ENCODE data around the gene DENND2A. TPM values are rescaled to one million over a fixed set of nuclear protein-coding genes. Genes with fewer than 3 reads are reported as not detected.
A peak's percentile ranks its signal among the peaks of the same experiment; 100 is the strongest.

Gene DENND2A
- total and polyA plus RNA-seq, 10 of the 15 experiments (the other 5 are each of a cell fraction or from before 2014, with no cell fraction given), result 0.01 TPM; not detected in 9

- TF ChIP-seq NKRF (conservative IDR thresholded peaks at IDR 0.05) (peak; percentile 76), ZNF217 (IDR thresholded peaks at IDR 0.05) (no peak), POLR2A (IDR thresholded peaks at IDR 0.05; ENCODE audit: low read depth, low read length) (peak; percentile 31; the same call in 1 of the 2 replicates), MLLT1 (IDR thresholded peaks at IDR 0.05) (no peak), ZBED1 (IDR thresholded peaks at IDR 0.05; ENCODE audit: borderline replicate concordance) (no peak), E2F4 (IDR thresholded peaks at IDR 0.05; ENCODE audit: low read depth, low read length) (no peak), LARP7 (IDR thresholded peaks at IDR 0.05) (peak; percentile 85), NFYA (IDR thresholded peaks at IDR 0.05; ENCODE audit: borderline replicate concordance, low read depth, low read length) (no peak), SMARCA5 (IDR thresholded peaks at IDR 0.05) (0 out of 2 replicates have a peak, but pooled peaks have one; percentile 30), DPF2 (IDR thresholded peaks at IDR 0.05) (peak; percentile 67; the same call in 1 of the 2 replicates), IRF4 (IDR thresholded peaks at IDR 0.05; ENCODE audit: low read depth, low read length) (no peak), BACH1 (IDR thresholded peaks at IDR 0.05; ENCODE audit: borderline replicate concordance) (peak; percentile 35; the same call in 1 of the 2 replicates), POLR2AphosphoS2 (IDR thresholded peaks at IDR 0.05; ENCODE audit: low read depth, low read length) (no peak), RCOR1 (conservative IDR thresholded peaks at IDR 0.05; ENCODE audit: low read depth, low read length) (no peak), ZNF384 (IDR thresholded peaks at IDR 0.05; ENCODE audit: borderline replicate concordance, low read depth, low read length) (no peak), CREM (IDR thresholded peaks at IDR 0.05; ENCODE audit: low read depth) (no peak), MXI1 (IDR thresholded peaks at IDR 0.05; ENCODE audit: low read depth, low read length) (no peak), NR2C2 (IDR thresholded peaks at IDR 0.05; ENCODE audit: borderline replicate concordance, control insufficient read depth, insufficient read length, low read depth) (no peak), NR2F1 (conservative IDR thresholded peaks at IDR 0.05) (peak; percentile 74), SIN3A (IDR thresholded peaks at IDR 0.05; ENCODE audit: low read depth, low read length) (no peak)
- TF ChIP-seq, protein P1, sequence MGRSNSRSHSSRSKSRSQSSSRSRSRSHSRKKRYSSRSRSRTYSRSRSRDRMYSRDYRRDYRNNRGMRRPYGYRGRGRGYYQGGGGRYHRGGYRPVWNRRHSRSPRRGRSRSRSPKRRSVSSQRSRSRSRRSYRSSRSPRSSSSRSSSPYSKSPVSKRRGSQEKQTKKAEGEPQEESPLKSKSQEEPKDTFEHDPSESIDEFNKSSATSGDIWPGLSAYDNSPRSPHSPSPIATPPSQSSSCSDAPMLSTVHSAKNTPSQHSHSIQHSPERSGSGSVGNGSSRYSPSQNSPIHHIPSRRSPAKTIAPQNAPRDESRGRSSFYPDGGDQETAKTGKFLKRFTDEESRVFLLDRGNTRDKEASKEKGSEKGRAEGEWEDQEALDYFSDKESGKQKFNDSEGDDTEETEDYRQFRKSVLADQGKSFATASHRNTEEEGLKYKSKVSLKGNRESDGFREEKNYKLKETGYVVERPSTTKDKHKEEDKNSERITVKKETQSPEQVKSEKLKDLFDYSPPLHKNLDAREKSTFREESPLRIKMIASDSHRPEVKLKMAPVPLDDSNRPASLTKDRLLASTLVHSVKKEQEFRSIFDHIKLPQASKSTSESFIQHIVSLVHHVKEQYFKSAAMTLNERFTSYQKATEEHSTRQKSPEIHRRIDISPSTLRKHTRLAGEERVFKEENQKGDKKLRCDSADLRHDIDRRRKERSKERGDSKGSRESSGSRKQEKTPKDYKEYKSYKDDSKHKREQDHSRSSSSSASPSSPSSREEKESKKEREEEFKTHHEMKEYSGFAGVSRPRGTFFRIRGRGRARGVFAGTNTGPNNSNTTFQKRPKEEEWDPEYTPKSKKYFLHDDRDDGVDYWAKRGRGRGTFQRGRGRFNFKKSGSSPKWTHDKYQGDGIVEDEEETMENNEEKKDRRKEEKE (IDR thresholded peaks at IDR 0.05), result peak; percentile 44; the same call in 1 of the 2 replicates
- TF ChIP-seq, protein P2, sequence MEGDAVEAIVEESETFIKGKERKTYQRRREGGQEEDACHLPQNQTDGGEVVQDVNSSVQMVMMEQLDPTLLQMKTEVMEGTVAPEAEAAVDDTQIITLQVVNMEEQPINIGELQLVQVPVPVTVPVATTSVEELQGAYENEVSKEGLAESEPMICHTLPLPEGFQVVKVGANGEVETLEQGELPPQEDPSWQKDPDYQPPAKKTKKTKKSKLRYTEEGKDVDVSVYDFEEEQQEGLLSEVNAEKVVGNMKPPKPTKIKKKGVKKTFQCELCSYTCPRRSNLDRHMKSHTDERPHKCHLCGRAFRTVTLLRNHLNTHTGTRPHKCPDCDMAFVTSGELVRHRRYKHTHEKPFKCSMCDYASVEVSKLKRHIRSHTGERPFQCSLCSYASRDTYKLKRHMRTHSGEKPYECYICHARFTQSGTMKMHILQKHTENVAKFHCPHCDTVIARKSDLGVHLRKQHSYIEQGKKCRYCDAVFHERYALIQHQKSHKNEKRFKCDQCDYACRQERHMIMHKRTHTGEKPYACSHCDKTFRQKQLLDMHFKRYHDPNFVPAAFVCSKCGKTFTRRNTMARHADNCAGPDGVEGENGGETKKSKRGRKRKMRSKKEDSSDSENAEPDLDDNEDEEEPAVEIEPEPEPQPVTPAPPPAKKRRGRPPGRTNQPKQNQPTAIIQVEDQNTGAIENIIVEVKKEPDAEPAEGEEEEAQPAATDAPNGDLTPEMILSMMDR (IDR thresholded peaks at IDR 0.05 in 2 of 3, conservative IDR thresholded peaks at IDR 0.05 in 1 of 3; ENCODE audit: control insufficient read depth in 2 of 3, extremely low read depth in 1 of 3, insufficient read depth in 1 of 3, low read depth in 3 of 3, low read length in 3 of 3), result 0 out of 6 replicates have a peak, but pooled peaks of 1 of the 3 experiments have one; percentile 2
Observed at GRCh38 chr7:140673063-140673773, 32.6 kb upstream of the DENND2A start (continued).

All from GM12878 (cell line).